IMR-90 (cell line): ENCODE data around the gene ZNF268.

Experiments
- CEBPB ChIP-seq: IDR thresholded peaks from 2 replicates; pipeline ENCODE4 v1.6.1; 2012; ENCODE audit warnings: low read depth, low read length, improper control_type of control experiment
- CHD1 ChIP-seq: IDR thresholded peaks from 2 replicates; pipeline ENCODE4 v1.6.1; 2012; ENCODE audit warnings: low read depth, low read length, improper control_type of control experiment
- MAFK ChIP-seq: IDR thresholded peaks from 2 replicates; pipeline ENCODE4 v1.6.1; 2012; ENCODE audit warnings: low read depth, low read length, improper control_type of control experiment
- POLR2A ChIP-seq: IDR thresholded peaks from 2 replicates; pipeline ENCODE4 v1.6.1; 2012; ENCODE audit warnings: mild to moderate bottlenecking, low read depth, low read length
- RAD21 ChIP-seq: IDR thresholded peaks from 2 replicates; pipeline ENCODE4 v1.6.1; 2012; ENCODE audit warnings: low read length, improper control_type of control experiment
- TF ChIP-seq, protein P1 (sequence below): conservative IDR thresholded peaks from 2 replicates; pipeline ENCODE4 v1.5.1; 2012; ENCODE audit warnings: mild to moderate bottlenecking, low read depth, low read length, improper control_type of control experiment

DNA sequence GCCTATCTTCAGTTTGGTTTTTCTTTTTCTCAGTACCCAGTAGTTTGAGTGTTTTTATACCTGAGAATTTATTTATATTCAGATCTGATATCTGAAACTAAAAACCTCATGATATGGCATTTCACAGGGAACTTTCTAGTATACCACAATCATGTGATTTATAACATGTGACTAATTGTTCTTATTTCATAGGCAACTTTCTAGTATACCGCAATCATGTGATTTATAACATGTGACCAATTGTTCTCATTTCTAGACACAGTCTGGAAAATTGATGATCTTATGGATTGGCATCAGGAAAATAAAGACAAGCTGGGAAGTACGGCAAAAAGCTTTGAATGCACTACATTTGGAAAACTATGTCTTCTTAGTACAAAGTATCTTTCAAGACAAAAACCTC is 20.6 kb downstream of the ZNF268 start:
- TF ChIP-seq, protein P1, sequence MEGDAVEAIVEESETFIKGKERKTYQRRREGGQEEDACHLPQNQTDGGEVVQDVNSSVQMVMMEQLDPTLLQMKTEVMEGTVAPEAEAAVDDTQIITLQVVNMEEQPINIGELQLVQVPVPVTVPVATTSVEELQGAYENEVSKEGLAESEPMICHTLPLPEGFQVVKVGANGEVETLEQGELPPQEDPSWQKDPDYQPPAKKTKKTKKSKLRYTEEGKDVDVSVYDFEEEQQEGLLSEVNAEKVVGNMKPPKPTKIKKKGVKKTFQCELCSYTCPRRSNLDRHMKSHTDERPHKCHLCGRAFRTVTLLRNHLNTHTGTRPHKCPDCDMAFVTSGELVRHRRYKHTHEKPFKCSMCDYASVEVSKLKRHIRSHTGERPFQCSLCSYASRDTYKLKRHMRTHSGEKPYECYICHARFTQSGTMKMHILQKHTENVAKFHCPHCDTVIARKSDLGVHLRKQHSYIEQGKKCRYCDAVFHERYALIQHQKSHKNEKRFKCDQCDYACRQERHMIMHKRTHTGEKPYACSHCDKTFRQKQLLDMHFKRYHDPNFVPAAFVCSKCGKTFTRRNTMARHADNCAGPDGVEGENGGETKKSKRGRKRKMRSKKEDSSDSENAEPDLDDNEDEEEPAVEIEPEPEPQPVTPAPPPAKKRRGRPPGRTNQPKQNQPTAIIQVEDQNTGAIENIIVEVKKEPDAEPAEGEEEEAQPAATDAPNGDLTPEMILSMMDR = no peak
- TF ChIP-seq CHD1 = no peak
- no peak for TF ChIP-seq MAFK
- no peak for TF ChIP-seq RAD21
- no peak for TF ChIP-seq POLR2A
- TF ChIP-seq CEBPB = no peak
